SU-DHL-6 (cell line): ENCODE data around the gene COL13A1.

Experiments
- CTCF ChIP-seq: fragments of 200-600 bp; sonication (generic); IDR thresholded peaks from one replicate; pipeline ENCODE4 v1.5.1; 2017; ENCODE audit warnings: antibody characterized with exemption, mild to moderate bottlenecking, low read length, moderate library complexity; ENCODE audit not compliant: insufficient read depth, poor library complexity, severe bottlenecking
- EZH2phosphoT487 ChIP-seq: fragments of 200-600 bp; sonication (generic), shearing (Covaris generic); conservative IDR thresholded peaks from 2 replicates; pipeline ENCODE4 v1.6.1; 2018; ENCODE audit warnings: mild to moderate bottlenecking, antibody characterized with exemption, low read length, moderate library complexity, mixed read lengths

- TF ChIP-seq CTCF (no peak), EZH2phosphoT487 (no peak)
Observed at GRCh38 chr10:69959911-69960310, 158.2 kb downstream of the COL13A1 start.
